EH (cell line): ENCODE data around the gene HOXD3.

Experiments used
- DNase-seq: peaks from one replicate; pipeline ENCODE4 v3.0.0-alpha.2; 2015; ENCODE audit warnings: low read depth

HOXD3 gene

GRCh38 chr2:176132205-176133171, 24.6 kb upstream of the HOXD3 start:
- DNase-seq = peak; percentile 9

- no peak for DNase-seq
These were observed 23.7 kb upstream of the HOXD3 start for GRCh38 chr2:176133389-176133788.

- no peak for DNase-seq
These were observed 23.1 kb upstream of the HOXD3 start for GRCh38 chr2:176134035-176134434.

- peak; percentile 31 for DNase-seq
These were observed 22.1 kb upstream of the HOXD3 start for GRCh38 chr2:176135035-176135440.

- peak; percentile 35 for DNase-seq
These were observed 20.5 kb upstream of the HOXD3 start for GRCh38 chr2:176136374-176137251.

GRCh38 chr2:176137252-176137580, 19.9 kb upstream of the HOXD3 start:
- DNase-seq = no peak

GRCh38 chr2:176137906-176138305, 19.2 kb upstream of the HOXD3 start:
- DNase-seq = no peak

- DNase-seq = no peak
These were observed 18.6 kb upstream of the HOXD3 start for GRCh38 chr2:176138526-176138922.

- no peak for DNase-seq
These were observed 18.0 kb upstream of the HOXD3 start for GRCh38 chr2:176138923-176139660.

GRCh38 chr2:176139661-176140512, 17.2 kb upstream of the HOXD3 start:
- DNase-seq = peak; percentile 10

- peak; percentile 67 for DNase-seq
These were observed 16.4 kb upstream of the HOXD3 start for GRCh38 chr2:176140513-176141317.

- DNase-seq = no peak
These were observed 14.8 kb upstream of the HOXD3 start for GRCh38 chr2:176142281-176142680.

- no peak for DNase-seq
These were observed 11.8 kb upstream of the HOXD3 start for GRCh38 chr2:176145085-176145969.

GRCh38 chr2:176146101-176146500, 11.0 kb upstream of the HOXD3 start:
- DNase-seq = no peak

- no peak for DNase-seq
These were observed 10.5 kb upstream of the HOXD3 start for GRCh38 chr2:176146645-176147044.

- DNase-seq = no peak
These were observed 9.8 kb upstream of the HOXD3 start for GRCh38 chr2:176147210-176147799.

GRCh38 chr2:176147800-176148496, 9.2 kb upstream of the HOXD3 start:
- no peak for DNase-seq

- DNase-seq = no peak
These were observed 8.2 kb upstream of the HOXD3 start for GRCh38 chr2:176148751-176149421.
